HUES6 (cell line): Measurements from ENCODE around the gene MBOAT1.
A peak's percentile ranks its signal among the peaks of the same experiment; 100 is the strongest.

ENCODE experiments used
- H3K27ac ChIP-seq: 2 replicates; pipeline ENCODE4 v1.7.0; 2013; ENCODE audit warnings: low read depth, mild to moderate bottlenecking, low read length, inconsistent platforms
- H3K27me3 ChIP-seq: 2 replicates; pipeline ENCODE4 v1.6.1; 2013; ENCODE audit warnings: low read length; ENCODE audit not compliant: control insufficient read depth, insufficient read depth
- H3K36me3 ChIP-seq: 2 replicates; pipeline ENCODE4 v1.6.1; 2013; ENCODE audit warnings: low read length; ENCODE audit not compliant: control insufficient read depth, insufficient read depth
- H3K4me1 ChIP-seq: 2 replicates; pipeline ENCODE4 v1.6.1; 2013; ENCODE audit warnings: low read length; ENCODE audit not compliant: control insufficient read depth, insufficient read depth
- H3K4me3 ChIP-seq: 2 replicates; pipeline ENCODE4 v1.5.1; 2013; ENCODE audit warnings: low read depth, low read length
- H3K9ac ChIP-seq: one replicate; pipeline ENCODE4 v1.6.1; 2013; ENCODE audit warnings: mild to moderate bottlenecking, low read length
- H3K9me3 ChIP-seq: 2 replicates; pipeline ENCODE4 v1.6.1; 2013; ENCODE audit warnings: low read depth, low read length; ENCODE audit not compliant: control insufficient read depth, insufficient read depth

The MBOAT1 gene

GRCh38 chr6:20212392-20213111 is at the start of gene MBOAT1:
Gene MBOAT1, minus strand, starts transcription at chr6:20212469. Its CDS starts 235 bp downstream, at chr6:20212234.
- H3K27me3 ChIP-seq, result peaks cover 10% of the 10 kb centered on the region
- no peaks in the 10 kb centered on the region for H3K36me3 ChIP-seq
- H3K9ac ChIP-seq, result peak within 1 kb of the TSS; percentile 75
- H3K4me1 ChIP-seq, result peaks cover 21% of the 10 kb centered on the region
- H3K27ac ChIP-seq, result no peak within 1 kb of the TSS
- no peaks in the 10 kb centered on the region for H3K9me3 ChIP-seq
- peak within 1 kb of the TSS; percentile 85 for H3K4me3 ChIP-seq

- H3K27ac ChIP-seq, result no peak overlapping the region
- H3K27me3 ChIP-seq, result no peaks in the 10 kb centered on the region
- no peak overlapping the region for H3K9ac ChIP-seq
- no peaks in the 10 kb centered on the region for H3K36me3 ChIP-seq
- peaks cover 4% of the 10 kb centered on the region; the same call in 1 of the 2 replicates for H3K9me3 ChIP-seq
- H3K4me3 ChIP-seq, result no peak overlapping the region
- no peaks in the 10 kb centered on the region for H3K4me1 ChIP-seq
These were observed 49.4 kb upstream of the MBOAT1 start for GRCh38 chr6:20261685-20262084.

- Histone ChIP-seq H3K9me3 (peaks cover 4% of the 10 kb centered on the region; the same call in 1 of the 2 replicates), H3K4me1 (no peaks in the 10 kb centered on the region), H3K36me3 (no peaks in the 10 kb centered on the region), H3K4me3 (no peak overlapping the region), H3K9ac (no peak overlapping the region), H3K27me3 (no peaks in the 10 kb centered on the region), H3K27ac (no peak overlapping the region)
These were observed 48.1 kb upstream of the MBOAT1 start for GRCh38 chr6:20260360-20260759.

GRCh38 chr6:20259316-20260049 is 47.2 kb upstream of the MBOAT1 start:
- no peak overlapping the region for H3K27ac ChIP-seq

GRCh38 chr6:20255428-20255827 is 43.2 kb upstream of the MBOAT1 start:
- Histone ChIP-seq H3K9me3 (no peaks in the 10 kb centered on the region), H3K4me1 (no peaks in the 10 kb centered on the region), H3K36me3 (no peaks in the 10 kb centered on the region), H3K4me3 (no peak overlapping the region), H3K27me3 (no peaks in the 10 kb centered on the region), H3K27ac (no peak overlapping the region), H3K9ac (no peak overlapping the region)

More at GRCh38 chr6:20259316-20260049, 47.2 kb upstream of the MBOAT1 start:
- H3K27me3 ChIP-seq, result no peaks in the 10 kb centered on the region
- no peak overlapping the region for H3K9ac ChIP-seq
- no peaks in the 10 kb centered on the region for H3K4me1 ChIP-seq
- H3K9me3 ChIP-seq, result peaks cover 4% of the 10 kb centered on the region; the same call in 1 of the 2 replicates
- no peaks in the 10 kb centered on the region for H3K36me3 ChIP-seq
- H3K4me3 ChIP-seq, result no peak overlapping the region

GRCh38 chr6:20254295-20254694 is 42.0 kb upstream of the MBOAT1 start:
- Histone ChIP-seq H3K36me3 (no peaks in the 10 kb centered on the region), H3K9ac (no peak overlapping the region), H3K4me1 (no peaks in the 10 kb centered on the region), H3K27ac (no peak overlapping the region), H3K27me3 (no peaks in the 10 kb centered on the region), H3K9me3 (no peaks in the 10 kb centered on the region), H3K4me3 (no peak overlapping the region)

- no peaks in the 10 kb centered on the region for H3K9me3 ChIP-seq
- no peak overlapping the region for H3K27ac ChIP-seq
- H3K27me3 ChIP-seq, result no peaks in the 10 kb centered on the region
- H3K36me3 ChIP-seq, result no peaks in the 10 kb centered on the region
- H3K9ac ChIP-seq, result no peak overlapping the region
- H3K4me1 ChIP-seq, result no peaks in the 10 kb centered on the region
- no peak overlapping the region for H3K4me3 ChIP-seq
These were observed 40.8 kb upstream of the MBOAT1 start for GRCh38 chr6:20253021-20253420.

GRCh38 chr6:20252311-20252710 is 40.0 kb upstream of the MBOAT1 start:
- no peaks in the 10 kb centered on the region for H3K4me1 ChIP-seq

GRCh38 chr6:20251525-20251924 is 39.3 kb upstream of the MBOAT1 start:
- no peaks in the 10 kb centered on the region for H3K9me3 ChIP-seq
- no peaks in the 10 kb centered on the region for H3K4me1 ChIP-seq
- no peak overlapping the region for H3K4me3 ChIP-seq
- H3K36me3 ChIP-seq, result no peaks in the 10 kb centered on the region
- no peak overlapping the region for H3K27ac ChIP-seq
- H3K9ac ChIP-seq, result no peak overlapping the region
- H3K27me3 ChIP-seq, result no peaks in the 10 kb centered on the region

More at GRCh38 chr6:20252311-20252710, 40.0 kb upstream of the MBOAT1 start:
- Histone ChIP-seq H3K27ac (no peak overlapping the region), H3K36me3 (no peaks in the 10 kb centered on the region), H3K9me3 (no peaks in the 10 kb centered on the region), H3K9ac (no peak overlapping the region), H3K4me3 (no peak overlapping the region), H3K27me3 (no peaks in the 10 kb centered on the region)

- Histone ChIP-seq H3K27me3 (no peaks in the 10 kb centered on the region), H3K9ac (no peak overlapping the region), H3K4me3 (no peak overlapping the region), H3K36me3 (no peaks in the 10 kb centered on the region), H3K9me3 (peaks cover 9% of the 10 kb centered on the region; the same call in 1 of the 2 replicates), H3K4me1 (no peaks in the 10 kb centered on the region), H3K27ac (no peak overlapping the region)
These were observed 33.9 kb upstream of the MBOAT1 start for GRCh38 chr6:20246125-20246524.
